Tibial artery (tissue), 4 donors: ENCODE results near the gene MAGI2.

Source experiments
- DNase-seq, 2 donors: peaks; one replicate each; pipeline ENCODE4 v3.0.0-alpha.2; 2019
- H3K27ac ChIP-seq, 2 donors: fragments of 200-600 bp; sonication (generic) in 1 of 2; 1 replicate in 1 of 2; 2 replicates in 1 of 2; pipeline ENCODE4 v1.5.1; 2018 to 2019; ENCODE audit warnings: mild to moderate bottlenecking in 1 of 2
- H3K27me3 ChIP-seq, 2 donors: fragments of 200-600 bp; sonication (generic) in 1 of 2; one replicate each; pipeline versions ENCODE4 v1.5.1 to v1.6.0; 2016 to 2019
- H3K36me3 ChIP-seq, 3 donors: fragments of 200-600 bp; sonication (generic) in 2 of 3; one replicate each; pipeline ENCODE4 v1.5.1; 2016 to 2019; ENCODE audit warnings: mild to moderate bottlenecking in 2 of 3
- H3K4me1 ChIP-seq, 4 donors: fragments of 200-600 bp; sonication (generic) in 2 of 4; 1 replicate in 3 of 4; 2 replicates in 1 of 4; pipeline ENCODE4 v1.5.1; 2016 to 2019
- H3K4me3 ChIP-seq, 2 donors: fragments of 200-600 bp; sonication (generic) in 1 of 2; 1 replicate in 1 of 2; 2 replicates in 1 of 2; pipeline ENCODE4 v1.5.1; 2018 to 2019; ENCODE audit warnings: mild to moderate bottlenecking in 2 of 2
- H3K9me3 ChIP-seq, 3 donors: fragments of 200-600 bp; sonication (generic) in 1 of 3; one replicate each; pipeline ENCODE4 v1.5.1; 2016 to 2019
- CTCF ChIP-seq, 2 experiments: fragments of 200-600 bp in 1 of 2; fragments of 450-650 bp in 1 of 2; IDR thresholded peaks; one replicate each; pipeline ENCODE4 v1.5.1; 2017 to 2019; ENCODE audit warnings: antibody characterized with exemption in 2 of 2, mild to moderate bottlenecking in 1 of 2, moderate library complexity in 1 of 2
- intact Hi-C: fragments of 100-400 bp; cut with DNase I; formaldehyde crosslinking; loops from one replicate; pipeline ENCODE4 v1.15.0; 2023; ENCODE audit warnings: low total_unique reads

The MAGI2 gene

GRCh38 chr7:79245623-79246249 lies 207.7 kb downstream of the MAGI2 start:
- no peak for DNase-seq
- no peaks in the 10 kb centered on the region for H3K9me3 ChIP-seq
- H3K4me1 ChIP-seq = no peaks in the 10 kb centered on the region
- H3K27me3 ChIP-seq = no peaks in the 10 kb centered on the region
- no peak overlapping the region for H3K27ac ChIP-seq
- TF ChIP-seq CTCF (IDR thresholded peaks at IDR 0.05) = no peak
- no peak overlapping the region for H3K4me3 ChIP-seq
- intact Hi-C loops = no loop called here
- H3K36me3 ChIP-seq = no peaks in the 10 kb centered on the region

DNA sequence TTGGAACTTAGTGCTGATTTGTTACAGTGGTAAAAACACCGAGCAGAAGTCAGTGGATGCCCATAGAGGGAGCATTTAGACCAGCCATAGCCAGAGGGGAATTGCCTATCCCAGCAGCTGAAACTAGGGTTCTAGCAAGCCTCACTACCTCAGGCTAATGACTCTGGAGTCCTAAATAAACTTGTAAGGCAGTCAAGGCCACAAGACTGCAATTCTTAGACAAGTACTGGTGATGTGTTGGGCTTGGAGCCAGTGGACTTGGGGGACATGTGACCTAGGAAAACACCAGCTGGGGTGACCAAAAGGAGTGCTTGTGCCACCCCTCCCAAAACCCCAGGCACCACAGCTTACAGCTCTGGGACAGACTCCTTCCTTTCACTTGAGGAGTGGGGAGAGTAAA lies 209.0 kb downstream of the MAGI2 start:
- Histone ChIP-seq H3K27ac (no peak overlapping the region), H3K4me1 (no peaks in the 10 kb centered on the region), H3K9me3 (no peaks in the 10 kb centered on the region), H3K27me3 (no peaks in the 10 kb centered on the region), H3K4me3 (no peak overlapping the region), H3K36me3 (no peaks in the 10 kb centered on the region)
- DNase-seq = no peak
- no peak for TF ChIP-seq CTCF (IDR thresholded peaks at IDR 0.05)
- intact Hi-C loops = no loop called here

DNA sequence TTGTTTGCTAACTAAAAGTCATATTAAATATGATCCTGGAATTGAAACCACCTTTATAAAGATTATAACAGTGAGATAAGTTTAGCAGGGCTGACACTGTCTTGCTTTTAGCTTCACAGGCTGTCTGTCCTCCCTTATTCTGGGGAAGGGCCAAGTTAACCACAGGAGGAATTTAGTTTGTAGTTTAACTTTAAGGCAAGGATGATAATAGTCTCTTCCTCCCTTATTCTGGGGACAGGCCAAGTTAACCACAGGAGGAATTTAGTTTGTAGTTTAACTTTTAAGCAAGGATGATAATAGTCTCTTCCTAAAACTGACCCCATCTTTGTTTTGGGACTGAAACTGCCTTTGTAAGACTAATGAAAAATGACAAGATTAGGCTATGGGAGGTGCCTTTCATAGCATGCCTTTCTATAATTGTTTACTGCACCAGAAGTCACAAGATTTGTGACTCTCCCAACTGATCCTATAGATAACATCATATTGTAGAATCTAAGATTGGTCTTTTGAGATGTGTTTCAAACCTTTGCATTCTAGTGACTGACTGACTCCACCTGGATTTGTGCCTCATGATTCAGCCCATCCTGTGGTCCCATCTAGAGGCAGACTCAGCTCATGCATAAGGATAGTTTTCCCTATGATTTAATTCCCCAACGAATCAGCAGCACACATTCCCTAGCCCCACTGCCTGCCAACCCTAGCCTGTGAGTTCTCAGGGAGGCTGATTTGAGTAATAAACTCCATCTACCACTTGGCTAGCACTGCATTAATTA lies 212.0 kb downstream of the MAGI2 start:
- intact Hi-C loops = no loop called here
- Histone ChIP-seq H3K27ac (no peak overlapping the region), H3K4me1 (no peaks in the 10 kb centered on the region), H3K9me3 (no peaks in the 10 kb centered on the region), H3K36me3 (no peaks in the 10 kb centered on the region), H3K27me3 (no peaks in the 10 kb centered on the region), H3K4me3 (no peak overlapping the region)
- TF ChIP-seq CTCF (IDR thresholded peaks at IDR 0.05) = no peak
- no peak for DNase-seq

- intact Hi-C loops = no loop called here
- no peaks in the 10 kb centered on the region for H3K4me1 ChIP-seq
- no peaks in the 10 kb centered on the region for H3K27me3 ChIP-seq
- DNase-seq = no peak
- no peaks in the 10 kb centered on the region for H3K9me3 ChIP-seq
- H3K36me3 ChIP-seq = no peaks in the 10 kb centered on the region
- no peak overlapping the region for H3K4me3 ChIP-seq
- H3K27ac ChIP-seq = no peak overlapping the region
- TF ChIP-seq CTCF (IDR thresholded peaks at IDR 0.05) = no peak
These were observed 213.1 kb downstream of the MAGI2 start for GRCh38 chr7:79240413-79240812.

DNA sequence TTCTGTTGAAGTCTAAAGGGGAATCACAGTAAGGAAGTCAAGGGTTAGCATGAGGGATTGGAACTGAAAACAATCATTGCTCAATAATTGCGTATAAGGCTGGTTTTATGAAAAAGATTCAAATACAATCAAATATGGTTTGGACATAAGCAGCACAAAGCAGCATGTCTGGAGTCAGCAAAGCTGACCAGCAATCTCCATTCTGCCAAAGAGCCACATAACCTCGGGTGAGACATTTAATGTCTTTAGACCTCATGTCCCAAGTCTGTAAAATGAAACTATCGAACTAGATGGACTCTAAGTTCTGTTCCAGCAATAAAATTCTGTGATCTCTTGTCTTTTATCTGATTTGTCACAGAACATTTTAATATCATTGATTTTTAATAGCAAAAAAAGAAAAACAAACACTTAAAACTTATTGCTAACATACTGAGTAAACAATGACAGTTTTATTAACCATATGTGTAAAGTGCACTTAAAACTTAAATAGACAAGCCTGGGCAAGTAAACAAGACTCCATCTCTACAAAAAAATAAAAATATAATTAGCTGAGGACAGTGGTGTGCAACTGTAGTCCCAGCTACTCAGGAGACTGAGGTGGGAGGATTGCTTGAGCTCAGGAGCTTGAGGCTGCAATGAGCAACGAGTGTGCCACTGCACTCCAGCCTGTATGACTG lies 217.0 kb downstream of the MAGI2 start:
- H3K4me3 ChIP-seq = no peak overlapping the region
- intact Hi-C loops = no loop called here
- H3K36me3 ChIP-seq = no peaks in the 10 kb centered on the region
- no peak for DNase-seq
- no peaks in the 10 kb centered on the region for H3K9me3 ChIP-seq
- no peak for TF ChIP-seq CTCF (IDR thresholded peaks at IDR 0.05)
- H3K4me1 ChIP-seq = no peaks in the 10 kb centered on the region
- H3K27ac ChIP-seq = no peak overlapping the region
- no peaks in the 10 kb centered on the region for H3K27me3 ChIP-seq
